Natural killer cell (primary cell): Measurements from ENCODE around the gene PIK3R5. TPM values are rescaled to one million over a fixed set of nuclear protein-coding genes. Genes with fewer than 3 reads are reported as not detected.

Experiments
- ATAC-seq, 3 donors: fragments of 150-1000 bp in 2 of 3; fragments of 200-7000 bp in 1 of 3; cut with Tn5 transposase; 1 replicate in 1 of 3; 2 replicates in 2 of 3; pipeline ENCODE4 v1.10.0; 2021; ENCODE audit warnings: mild to moderate bottlenecking in 2 of 3, moderate library complexity in 2 of 3
- DNase-seq, 2 donors: peaks; one replicate each; pipeline versions ENCODE4 v3.0.0 to v3.0.0-alpha.2; 2013 to 2021; ENCODE audit warnings: mixed read lengths in 1 of 2
- H3K27ac ChIP-seq: one replicate; pipeline ENCODE4 v1.5.1; 2013; ENCODE audit warnings: mild to moderate bottlenecking, low read length
- H3K27me3 ChIP-seq: one replicate; pipeline ENCODE4 v1.6.1; 2013; ENCODE audit warnings: low read length; ENCODE audit not compliant: control insufficient read depth, insufficient read depth
- H3K36me3 ChIP-seq: one replicate; pipeline ENCODE4 v1.6.1; 2013; ENCODE audit warnings: low read length; ENCODE audit not compliant: control insufficient read depth, insufficient read depth
- H3K4me1 ChIP-seq: one replicate; pipeline ENCODE4 v1.6.1; 2013; ENCODE audit warnings: low read length; ENCODE audit not compliant: control insufficient read depth, insufficient read depth
- H3K4me3 ChIP-seq: one replicate; pipeline ENCODE4 v1.5.1; 2013; ENCODE audit warnings: low read length
- H3K9me3 ChIP-seq: one replicate; pipeline ENCODE4 v1.6.1; 2013; ENCODE audit warnings: low read length; ENCODE audit not compliant: control insufficient read depth, insufficient read depth
- H3K27ac Mint-ChIP-seq, 2 donors: one replicate each; pipeline ENCODE4 v1.8.0; 2022; ENCODE audit warnings: mild to moderate bottlenecking in 2 of 2, mixed read lengths in 2 of 2, moderate library complexity in 1 of 2
- H3K27me3 Mint-ChIP-seq, 2 donors: one replicate each; pipeline ENCODE4 v1.8.0; 2022; ENCODE audit warnings: low read depth in 2 of 2, mixed read lengths in 2 of 2
- H3K36me3 Mint-ChIP-seq: one replicate; pipeline ENCODE4 v1.8.0; 2022; ENCODE audit warnings: mixed read lengths
- H3K4me1 Mint-ChIP-seq, 2 donors: one replicate each; pipeline ENCODE4 v1.8.0; 2022; ENCODE audit warnings: mixed read lengths in 2 of 2
- H3K4me3 Mint-ChIP-seq: one replicate; pipeline ENCODE4 v1.8.0; 2022; ENCODE audit warnings: mild to moderate bottlenecking, moderate library complexity, mixed read lengths
- H3K9me3 Mint-ChIP-seq, 2 donors: one replicate each; pipeline ENCODE4 v1.8.0; 2022; ENCODE audit warnings: mixed read lengths in 2 of 2
- CTCF ChIP-seq: fragments of 200-600 bp; IDR thresholded peaks from one replicate; pipeline ENCODE4 v1.8.0; 2022; ENCODE audit warnings: antibody characterized with exemption
- WGBS: methylation state at CpG from one replicate; pipeline ENCODE4 v1.1.7; 2013; ENCODE audit warnings: missing lambda C conversion rate; ENCODE audit not compliant: insufficient coverage; 5-methylcytosine and 5-hydroxymethylcytosine counted together
- intact Hi-C: fragments of 100-400 bp; cut with micrococcal nuclease; formaldehyde crosslinking; loops from one replicate; pipeline ENCODE4 v1.14.2; 2022
- total RNA-seq, 4 donors: library from RNA; stranded (reverse); fragments of 120-200 nt in 1 of 4; gene quantifications; one replicate each; pipeline versions ENCODE4 v1.2.3 to v1.2.4, GENCODE V29; 2013 to 2022

Gene PIK3R5
- total RNA-seq, 3 donors from 2014 or later (not counting 1 experiment from before 2014, with no cell fraction given) = 254 to 364 (median 348) TPM

- no peaks in the 10 kb centered on the region for H3K27me3 ChIP-seq
- 87% methylated on average over 2 of the region's 3 CpGs for WGBS
- peaks cover 32% of the 10 kb centered on the region for H3K4me1 ChIP-seq
- ATAC-seq = no peak
- no peak overlapping the region for H3K4me3 ChIP-seq
- Mint-ChIP-seq H3K9me3 (no peaks in the 10 kb centered on the region), H3K36me3 (peaks cover 19% of the 10 kb centered on the region), H3K27me3 (no peaks in the 10 kb centered on the region), H3K4me3 (no peak overlapping the region), H3K27ac (peak overlapping the region; percentile 65 to 84), H3K4me1 (peaks cover 41 to 45% of the 10 kb centered on the region in 2 donors)
- no peak overlapping the region for H3K27ac ChIP-seq
- DNase-seq = no peak
- intact Hi-C loops = no loop called here
- H3K9me3 ChIP-seq = no peaks in the 10 kb centered on the region
- H3K36me3 ChIP-seq = peaks cover 89% of the 10 kb centered on the region
- no peak for TF ChIP-seq CTCF
These were observed 72.4 kb downstream of the PIK3R5 start for GRCh38 chr17:8893059-8893458.

GRCh38 chr17:8892338-8892690 is 73.2 kb downstream of the PIK3R5 start:
- H3K9me3 ChIP-seq = no peaks in the 10 kb centered on the region
- H3K36me3 Mint-ChIP-seq = peaks cover 19% of the 10 kb centered on the region
- peak overlapping the region; percentile 65 to 84 for H3K27ac Mint-ChIP-seq
- H3K4me1 ChIP-seq = peaks cover 25% of the 10 kb centered on the region
- DNase-seq = no peak
- TF ChIP-seq CTCF = no peak
- H3K27me3 ChIP-seq = no peaks in the 10 kb centered on the region
- ATAC-seq = no peak
- H3K36me3 ChIP-seq = peaks cover 88% of the 10 kb centered on the region
- WGBS = 63% methylated on average over 6 of the region's 6 CpGs
- H3K27me3 Mint-ChIP-seq = no peaks in the 10 kb centered on the region
- peaks cover 33 to 37% of the 10 kb centered on the region in 2 donors for H3K4me1 Mint-ChIP-seq
- no peak overlapping the region for H3K27ac ChIP-seq
- no peak overlapping the region for H3K4me3 Mint-ChIP-seq
- no peaks in the 10 kb centered on the region for H3K9me3 Mint-ChIP-seq
- no peak overlapping the region for H3K4me3 ChIP-seq
- intact Hi-C loops = no loop called here

- peaks cover 18% of the 10 kb centered on the region for H3K36me3 Mint-ChIP-seq
These were observed 74.8 kb downstream of the PIK3R5 start for GRCh38 chr17:8890671-8891070.

More at GRCh38 chr17:8890671-8891070, 74.8 kb downstream of the PIK3R5 start:
- no peak for ATAC-seq
- no peaks in the 10 kb centered on the region for H3K9me3 ChIP-seq
- H3K4me3 Mint-ChIP-seq = no peak overlapping the region
- H3K27me3 Mint-ChIP-seq = no peaks in the 10 kb centered on the region
- no peaks in the 10 kb centered on the region for H3K9me3 Mint-ChIP-seq
- no peak overlapping the region for H3K27ac Mint-ChIP-seq
- H3K27me3 ChIP-seq = no peaks in the 10 kb centered on the region
- H3K4me3 ChIP-seq = no peak overlapping the region
- H3K4me1 ChIP-seq = peaks cover 9% of the 10 kb centered on the region
- DNase-seq = no peak
- no peak for TF ChIP-seq CTCF
- intact Hi-C loops = no loop called here
- H3K36me3 ChIP-seq = peaks cover 88% of the 10 kb centered on the region
- peaks cover 17 to 29% of the 10 kb centered on the region in 2 donors for H3K4me1 Mint-ChIP-seq
- WGBS = 98% methylated on average over 12 of the region's 12 CpGs
- H3K27ac ChIP-seq = no peak overlapping the region
